NT2/D1 (cell line): ENCODE results near the gene TEX19.

ENCODE experiments used
- SUZ12 ChIP-seq: IDR thresholded peaks from 2 replicates; pipeline ENCODE4 v1.6.1; 2011; ENCODE audit not compliant: insufficient read length, insufficient read depth; ENCODE audit errors: extremely low read depth
- YY1 ChIP-seq: IDR thresholded peaks from 2 replicates; pipeline ENCODE4 v1.6.1; 2011; ENCODE audit not compliant: insufficient read length, insufficient read depth

GRCh38 chr17:82350182-82351030 lies 8.6 kb upstream of the TEX19 start:
- TF ChIP-seq SUZ12: no peak
- no peak for TF ChIP-seq YY1
